HFFc6 (cell line): ENCODE results near the gene C1orf105. TPM values are rescaled to one million over a fixed set of nuclear protein-coding genes. Genes with fewer than 3 reads are reported as not detected.

Experiments used
- DNase-seq: peaks from one replicate; pipeline ENCODE4 v3.0.0-alpha.2; 2018
- H3K27ac Mint-ChIP-seq: 2 replicates; pipeline ENCODE4 v1.8.0; 2020; ENCODE audit warnings: mild to moderate bottlenecking, mixed read lengths
- H3K27me3 Mint-ChIP-seq: 2 replicates; pipeline ENCODE4 v1.8.0; 2021; ENCODE audit warnings: mild to moderate bottlenecking, moderate library complexity, mixed read lengths; ENCODE audit not compliant: insufficient read depth
- H3K36me3 Mint-ChIP-seq: 2 replicates; pipeline ENCODE4 v1.8.0; 2021; ENCODE audit warnings: low read depth, mixed read lengths
- H3K4me1 Mint-ChIP-seq: 2 replicates; pipeline ENCODE4 v1.8.0; 2020; ENCODE audit warnings: low read depth, mixed read lengths
- H3K4me3 Mint-ChIP-seq: 2 replicates; pipeline ENCODE4 v1.8.0; 2020; ENCODE audit warnings: mild to moderate bottlenecking, moderate library complexity, mixed read lengths
- H3K9me3 Mint-ChIP-seq: 2 replicates; pipeline ENCODE4 v1.8.0; 2020; ENCODE audit warnings: mild to moderate bottlenecking, mixed read lengths
- total RNA-seq, 6 experiments: library from RNA; stranded (reverse); fragmentation: NEBNext Ultra II Directional; extraction: Animal tissue kit (Norgen Biotek cat#: 25700); gene quantifications; 2 replicates in 1 of 6; 3 replicates in 5 of 6; pipeline ENCODE4 v1.2.3, GENCODE V29; 2021
- TF ChIP-seq, protein P1 (sequence below): fragments of 200-600 bp; sonication (generic); IDR thresholded peaks from 2 replicates; pipeline ENCODE4 v1.5.0; 2021; ENCODE audit warnings: antibody characterized with exemption, mild to moderate bottlenecking

The C1orf105 gene
- total RNA-seq, 6 experiments from 2014 or later, result not detected

DNA sequence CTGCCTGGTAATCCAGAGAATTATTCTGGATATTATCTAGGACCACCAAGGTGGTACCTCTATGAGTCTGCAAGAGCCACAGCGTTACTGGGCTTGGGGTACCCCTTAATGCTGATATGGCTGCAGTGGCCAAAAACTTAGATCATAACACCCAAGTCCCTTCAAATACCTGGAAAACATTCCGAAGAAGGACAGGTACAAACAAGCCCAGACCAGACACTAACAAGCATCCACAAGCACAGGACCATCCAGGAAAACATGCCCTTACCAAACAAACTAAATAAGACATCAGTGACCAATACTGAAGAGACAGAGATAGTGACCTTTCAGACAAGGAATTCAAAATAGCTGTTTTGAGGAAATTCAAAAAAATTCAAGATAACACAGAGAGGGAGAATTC lies 2.9 kb downstream of the C1orf105 start:
- no peak for DNase-seq
- Mint-ChIP-seq H3K27ac (no peak overlapping the region), H3K4me1 (peaks cover under 1% of the 10 kb centered on the region; the same call in 1 of the 2 replicates), H3K27me3 (no peaks in the 10 kb centered on the region), H3K36me3 (no peaks in the 10 kb centered on the region), H3K9me3 (no peaks in the 10 kb centered on the region), H3K4me3 (no peak overlapping the region)
- TF ChIP-seq, protein P1, sequence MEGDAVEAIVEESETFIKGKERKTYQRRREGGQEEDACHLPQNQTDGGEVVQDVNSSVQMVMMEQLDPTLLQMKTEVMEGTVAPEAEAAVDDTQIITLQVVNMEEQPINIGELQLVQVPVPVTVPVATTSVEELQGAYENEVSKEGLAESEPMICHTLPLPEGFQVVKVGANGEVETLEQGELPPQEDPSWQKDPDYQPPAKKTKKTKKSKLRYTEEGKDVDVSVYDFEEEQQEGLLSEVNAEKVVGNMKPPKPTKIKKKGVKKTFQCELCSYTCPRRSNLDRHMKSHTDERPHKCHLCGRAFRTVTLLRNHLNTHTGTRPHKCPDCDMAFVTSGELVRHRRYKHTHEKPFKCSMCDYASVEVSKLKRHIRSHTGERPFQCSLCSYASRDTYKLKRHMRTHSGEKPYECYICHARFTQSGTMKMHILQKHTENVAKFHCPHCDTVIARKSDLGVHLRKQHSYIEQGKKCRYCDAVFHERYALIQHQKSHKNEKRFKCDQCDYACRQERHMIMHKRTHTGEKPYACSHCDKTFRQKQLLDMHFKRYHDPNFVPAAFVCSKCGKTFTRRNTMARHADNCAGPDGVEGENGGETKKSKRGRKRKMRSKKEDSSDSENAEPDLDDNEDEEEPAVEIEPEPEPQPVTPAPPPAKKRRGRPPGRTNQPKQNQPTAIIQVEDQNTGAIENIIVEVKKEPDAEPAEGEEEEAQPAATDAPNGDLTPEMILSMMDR, result no peak

DNA sequence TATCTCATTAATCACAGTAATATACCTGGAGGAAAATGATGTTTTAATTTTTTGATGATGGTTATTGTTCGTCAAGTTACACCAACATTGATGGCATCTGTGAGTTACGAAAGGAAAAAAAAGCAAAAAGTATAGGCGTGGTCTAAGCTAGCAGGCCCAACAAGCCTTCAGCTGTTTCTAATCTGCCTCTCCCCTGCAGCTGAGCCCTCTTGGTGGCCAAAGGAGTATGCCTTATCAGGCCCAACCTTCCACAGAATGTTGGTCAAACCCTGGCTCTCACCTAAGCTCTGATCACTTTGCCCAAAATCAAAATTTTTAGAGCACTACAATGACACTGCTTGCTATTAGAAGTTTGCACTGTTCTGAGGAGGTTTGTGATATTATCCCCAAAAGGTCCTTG lies 4.9 kb downstream of the C1orf105 start:
- TF ChIP-seq, protein P1, result no peak
- no peaks in the 10 kb centered on the region for H3K27me3 Mint-ChIP-seq
- no peaks in the 10 kb centered on the region for H3K9me3 Mint-ChIP-seq
- no peaks in the 10 kb centered on the region for H3K4me1 Mint-ChIP-seq
- DNase-seq, result no peak
- no peaks in the 10 kb centered on the region for H3K36me3 Mint-ChIP-seq
- no peak overlapping the region for H3K27ac Mint-ChIP-seq
- no peak overlapping the region for H3K4me3 Mint-ChIP-seq

DNA sequence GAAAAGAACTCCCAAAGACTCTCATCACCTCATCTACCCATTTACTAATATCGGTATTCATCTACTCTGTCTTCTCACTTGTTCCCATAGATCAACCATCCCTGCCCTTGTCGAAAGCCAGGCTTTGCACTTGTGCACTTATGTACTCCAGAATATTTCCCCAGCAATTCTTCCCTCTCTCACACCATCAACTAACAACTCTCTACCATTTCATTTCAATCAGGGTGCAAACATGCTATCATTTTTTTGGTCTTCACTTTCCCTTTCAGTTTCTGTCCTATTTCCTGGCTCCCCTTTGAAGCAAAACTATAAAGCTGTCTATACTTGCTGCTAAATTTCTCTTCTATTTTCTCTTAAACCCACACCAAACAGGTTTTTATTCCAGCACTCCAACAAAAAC lies 6.7 kb downstream of the C1orf105 start:
- no peak for DNase-seq
- no peaks in the 10 kb centered on the region for H3K4me1 Mint-ChIP-seq
- TF ChIP-seq, protein P1, result no peak
- no peaks in the 10 kb centered on the region for H3K27me3 Mint-ChIP-seq
- no peak overlapping the region for H3K27ac Mint-ChIP-seq
- H3K36me3 Mint-ChIP-seq, result no peaks in the 10 kb centered on the region
- no peaks in the 10 kb centered on the region for H3K9me3 Mint-ChIP-seq
- no peak overlapping the region for H3K4me3 Mint-ChIP-seq

DNA sequence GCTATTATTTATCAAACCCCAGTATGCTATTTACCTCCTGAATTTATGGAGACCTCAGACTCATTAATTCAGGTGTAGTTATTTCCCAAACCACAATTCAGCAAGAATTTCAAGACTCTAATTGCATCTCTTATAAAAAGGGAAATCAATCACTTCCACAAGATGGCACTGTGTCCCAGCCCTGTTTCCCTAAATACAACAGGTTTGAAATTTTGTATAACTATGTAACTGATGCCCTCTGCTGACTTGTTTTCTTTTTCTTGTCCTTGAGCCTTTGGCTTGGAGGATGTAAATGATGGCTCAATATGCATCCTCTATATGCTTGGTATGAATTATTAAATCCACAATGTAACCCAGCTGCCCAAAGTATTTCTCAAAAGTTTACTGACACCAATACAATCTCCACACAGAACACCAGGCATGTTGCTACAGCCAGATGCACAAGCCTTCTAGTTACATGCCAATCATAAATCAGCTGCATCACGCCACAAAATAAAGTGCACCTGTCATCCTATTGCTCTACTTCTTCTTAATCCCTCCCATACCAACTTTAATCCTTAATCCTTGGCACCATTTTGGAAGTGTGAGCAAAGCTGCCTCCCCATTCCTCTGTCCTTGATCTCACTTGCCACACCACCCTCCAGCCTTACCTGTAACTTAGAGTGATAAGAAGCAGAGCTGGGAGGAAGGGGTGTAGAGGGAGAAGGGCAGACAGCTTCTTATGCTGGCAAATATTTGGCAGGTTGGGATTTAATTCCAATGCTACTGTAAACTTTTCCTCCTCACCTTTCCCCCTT lies 9.0 kb downstream of the C1orf105 start:
- TF ChIP-seq, protein P1, result peak; percentile 91
- no peaks in the 10 kb centered on the region for H3K9me3 Mint-ChIP-seq
- no peaks in the 10 kb centered on the region for H3K36me3 Mint-ChIP-seq
- no peak overlapping the region for H3K4me3 Mint-ChIP-seq
- DNase-seq, result peak; percentile 64
- no peak overlapping the region for H3K27ac Mint-ChIP-seq
- no peaks in the 10 kb centered on the region for H3K27me3 Mint-ChIP-seq
- H3K4me1 Mint-ChIP-seq, result no peaks in the 10 kb centered on the region

DNA sequence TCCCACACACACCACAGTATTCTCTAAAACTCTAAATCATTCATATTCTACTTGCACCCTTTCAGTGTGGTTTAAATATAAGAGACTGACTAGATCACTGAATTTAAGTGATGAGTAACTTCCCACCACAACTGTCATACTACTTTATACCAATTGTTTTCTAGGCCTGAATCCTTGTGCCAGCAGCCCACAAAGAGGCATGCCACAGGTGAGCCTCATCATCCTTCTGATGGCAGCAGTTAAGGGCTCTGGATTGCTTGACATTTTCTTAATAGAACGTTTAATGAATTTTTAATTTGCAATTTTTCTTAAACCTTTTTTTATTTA lies 9.6 kb downstream of the C1orf105 start:
- Mint-ChIP-seq H3K27ac (no peak overlapping the region), H3K27me3 (no peaks in the 10 kb centered on the region), H3K4me1 (no peaks in the 10 kb centered on the region), H3K36me3 (no peaks in the 10 kb centered on the region), H3K4me3 (no peak overlapping the region), H3K9me3 (no peaks in the 10 kb centered on the region)
- TF ChIP-seq, protein P1, result no peak
- no peak for DNase-seq
